ENCODE results near the gene CYP27A1.

Gene CYP27A1

DNA sequence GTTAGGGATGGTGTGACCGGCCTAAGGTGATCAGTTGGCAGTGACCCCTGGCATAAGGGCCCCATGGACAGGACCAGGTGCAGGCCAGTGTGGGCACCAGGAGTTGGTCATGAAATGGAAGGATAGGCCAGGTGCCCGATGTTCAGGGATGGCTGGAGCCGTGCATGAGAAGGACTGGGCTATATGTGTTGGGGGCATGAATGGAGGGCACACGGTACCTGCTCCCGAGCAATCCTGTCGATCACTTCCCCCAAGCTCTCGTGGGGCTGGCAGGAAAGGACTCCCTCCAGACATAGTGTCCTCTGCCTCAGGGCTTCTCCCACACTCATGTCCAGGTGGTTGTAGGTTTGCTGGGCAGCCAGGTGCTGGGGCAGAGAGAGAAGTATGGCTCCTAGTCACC is 42.1 kb downstream of the CYP27A1 start:
- no peaks in the 10 kb centered on the region for H3K9me3 Mint-ChIP-seq

DNA sequence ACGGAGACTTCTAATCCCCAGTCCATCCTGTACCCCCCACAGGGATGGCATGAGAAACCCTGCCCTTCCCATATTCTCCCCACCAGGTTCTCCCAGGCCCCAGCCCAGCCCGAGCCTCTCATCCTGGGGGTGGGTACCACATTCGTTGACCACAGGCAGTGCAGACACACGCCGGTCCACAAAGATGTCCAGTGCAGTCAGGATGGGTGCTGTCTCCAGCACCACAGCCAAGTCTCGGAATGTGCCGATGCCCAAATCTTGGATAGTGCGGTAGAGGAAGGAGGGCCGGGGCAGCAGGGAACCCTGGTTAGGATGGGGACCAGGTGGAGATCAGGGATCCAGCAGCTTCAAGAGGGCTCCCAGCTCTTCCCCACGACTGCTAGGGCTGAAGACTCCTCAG is 44.8 kb downstream of the CYP27A1 start:
- H3K27ac Mint-ChIP-seq = no peak overlapping the region
- no peaks in the 10 kb centered on the region for H3K9me3 Mint-ChIP-seq
- H3K4me3 Mint-ChIP-seq = no peak overlapping the region
- DNase-seq (ENCODE audit: low spot score) = no peak
- H3K36me3 Mint-ChIP-seq (ENCODE audit: low read depth) = no peaks in the 10 kb centered on the region
- H3K4me1 Mint-ChIP-seq (ENCODE audit: low read depth) = no peaks in the 10 kb centered on the region
- peaks cover 5% of the 10 kb centered on the region for H3K27me3 Mint-ChIP-seq (ENCODE audit: low read depth)

More for the DNA sequence above, 42.1 kb downstream of the CYP27A1 start:
- Mint-ChIP-seq H3K27me3 (ENCODE audit: low read depth) (no peaks in the 10 kb centered on the region), H3K36me3 (ENCODE audit: low read depth) (no peaks in the 10 kb centered on the region), H3K4me3 (no peak overlapping the region), H3K27ac (no peak overlapping the region), H3K4me1 (ENCODE audit: low read depth) (no peaks in the 10 kb centered on the region)
- no peak for DNase-seq (ENCODE audit: low spot score)

DNA sequence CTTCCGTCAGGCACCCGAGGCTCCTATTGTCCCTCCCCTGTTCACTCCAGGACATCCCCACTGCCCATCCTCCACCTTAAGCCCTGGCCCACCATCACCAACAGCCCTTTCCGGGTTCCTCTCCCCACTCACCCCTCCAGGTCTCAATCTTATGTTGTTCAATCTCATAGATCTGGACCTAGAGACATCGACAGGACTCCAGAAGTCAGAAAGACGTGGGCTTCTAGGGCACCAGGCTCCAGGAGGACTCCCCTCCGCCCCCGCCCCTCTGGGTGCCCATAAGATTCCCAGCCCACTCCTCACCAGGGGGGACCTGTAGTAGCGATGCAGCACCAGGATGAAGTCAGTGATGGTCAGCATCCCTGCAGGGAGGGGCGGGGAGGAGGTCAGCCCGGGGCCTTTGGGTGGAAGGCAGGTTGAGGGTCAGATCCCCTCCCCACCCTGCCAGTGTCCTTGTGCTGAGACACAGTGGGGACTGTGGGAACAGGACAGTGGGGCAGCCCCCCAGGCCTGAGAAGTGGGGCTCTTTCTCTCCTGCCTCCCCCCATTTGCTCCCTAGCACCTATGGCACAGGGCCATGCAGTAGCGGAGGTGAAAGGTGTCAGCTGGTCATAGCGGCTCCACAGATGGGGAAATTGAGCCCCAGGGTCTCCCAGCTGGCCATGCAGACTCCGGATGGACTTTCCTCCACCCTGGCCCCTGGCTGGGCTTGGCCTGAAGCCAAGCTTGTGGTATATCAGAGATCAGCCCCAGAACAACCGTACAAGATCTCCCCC is 45.9 kb downstream of the CYP27A1 start:
- H3K4me3 Mint-ChIP-seq = no peak overlapping the region
- H3K27me3 Mint-ChIP-seq (ENCODE audit: low read depth) = peaks cover 9% of the 10 kb centered on the region
- H3K4me1 Mint-ChIP-seq (ENCODE audit: low read depth) = no peaks in the 10 kb centered on the region
- H3K9me3 Mint-ChIP-seq = no peaks in the 10 kb centered on the region
- H3K27ac Mint-ChIP-seq = no peak overlapping the region
- no peaks in the 10 kb centered on the region for H3K36me3 Mint-ChIP-seq (ENCODE audit: low read depth)
- no peak for DNase-seq (ENCODE audit: low spot score)

DNA sequence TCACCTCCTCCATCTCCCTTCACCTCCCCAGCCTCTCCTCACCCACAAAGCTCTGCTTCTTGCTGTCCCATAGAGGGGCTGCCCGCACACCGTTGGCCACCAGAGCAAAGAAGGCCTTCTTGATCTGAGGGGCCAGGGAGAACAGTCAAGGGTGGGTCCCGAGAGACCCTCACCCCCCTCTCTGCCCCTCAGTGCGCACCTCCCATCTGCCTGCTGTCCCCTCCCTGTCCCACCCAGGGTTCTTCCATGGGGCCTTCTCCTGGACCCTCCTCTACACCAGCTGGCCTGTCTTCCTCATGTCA is 46.5 kb downstream of the CYP27A1 start:
- no peak overlapping the region for H3K27ac Mint-ChIP-seq
- no peaks in the 10 kb centered on the region for H3K4me1 Mint-ChIP-seq (ENCODE audit: low read depth)
- peaks cover 14% of the 10 kb centered on the region for H3K27me3 Mint-ChIP-seq (ENCODE audit: low read depth)
- no peak overlapping the region for H3K4me3 Mint-ChIP-seq
- DNase-seq (ENCODE audit: low spot score) = no peak
- no peaks in the 10 kb centered on the region for H3K36me3 Mint-ChIP-seq (ENCODE audit: low read depth)
- H3K9me3 Mint-ChIP-seq = no peaks in the 10 kb centered on the region

DNA sequence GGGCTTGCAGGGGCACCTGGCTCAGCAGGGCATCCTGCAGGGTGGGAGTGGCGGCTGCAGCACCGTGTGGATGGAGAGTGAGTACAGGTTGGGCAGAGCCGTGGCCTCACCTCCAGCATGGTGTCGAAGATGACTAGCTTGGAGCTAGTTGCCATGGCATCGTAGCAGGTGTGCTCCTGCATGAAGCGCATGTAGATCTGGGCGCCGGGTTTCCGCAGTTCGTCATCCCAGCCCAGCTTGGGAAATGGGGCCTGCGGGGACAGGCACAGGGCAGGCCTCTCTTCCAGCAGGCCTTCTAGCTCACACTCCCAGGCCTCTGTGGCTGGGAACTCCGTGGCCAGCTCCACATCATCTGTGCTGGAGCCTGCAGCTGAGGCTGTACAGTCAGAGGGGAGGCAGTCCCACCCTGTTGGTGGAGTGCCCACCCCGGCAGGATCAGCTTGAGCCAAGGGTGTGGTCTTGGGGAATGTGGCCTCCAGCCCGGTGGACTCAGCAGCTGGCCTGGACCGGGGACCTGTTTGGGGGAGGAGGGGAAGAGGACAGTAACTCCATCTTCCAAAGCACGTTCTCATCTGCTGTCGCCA is 48.0 kb downstream of the CYP27A1 start:
- peaks cover 18% of the 10 kb centered on the region for H3K27me3 Mint-ChIP-seq (ENCODE audit: low read depth)
- no peaks in the 10 kb centered on the region for H3K4me1 Mint-ChIP-seq (ENCODE audit: low read depth)
- no peak overlapping the region for H3K27ac Mint-ChIP-seq
- no peak for DNase-seq (ENCODE audit: low spot score)
- no peak overlapping the region for H3K4me3 Mint-ChIP-seq
- H3K9me3 Mint-ChIP-seq = no peaks in the 10 kb centered on the region
- H3K36me3 Mint-ChIP-seq (ENCODE audit: low read depth) = no peaks in the 10 kb centered on the region

DNA sequence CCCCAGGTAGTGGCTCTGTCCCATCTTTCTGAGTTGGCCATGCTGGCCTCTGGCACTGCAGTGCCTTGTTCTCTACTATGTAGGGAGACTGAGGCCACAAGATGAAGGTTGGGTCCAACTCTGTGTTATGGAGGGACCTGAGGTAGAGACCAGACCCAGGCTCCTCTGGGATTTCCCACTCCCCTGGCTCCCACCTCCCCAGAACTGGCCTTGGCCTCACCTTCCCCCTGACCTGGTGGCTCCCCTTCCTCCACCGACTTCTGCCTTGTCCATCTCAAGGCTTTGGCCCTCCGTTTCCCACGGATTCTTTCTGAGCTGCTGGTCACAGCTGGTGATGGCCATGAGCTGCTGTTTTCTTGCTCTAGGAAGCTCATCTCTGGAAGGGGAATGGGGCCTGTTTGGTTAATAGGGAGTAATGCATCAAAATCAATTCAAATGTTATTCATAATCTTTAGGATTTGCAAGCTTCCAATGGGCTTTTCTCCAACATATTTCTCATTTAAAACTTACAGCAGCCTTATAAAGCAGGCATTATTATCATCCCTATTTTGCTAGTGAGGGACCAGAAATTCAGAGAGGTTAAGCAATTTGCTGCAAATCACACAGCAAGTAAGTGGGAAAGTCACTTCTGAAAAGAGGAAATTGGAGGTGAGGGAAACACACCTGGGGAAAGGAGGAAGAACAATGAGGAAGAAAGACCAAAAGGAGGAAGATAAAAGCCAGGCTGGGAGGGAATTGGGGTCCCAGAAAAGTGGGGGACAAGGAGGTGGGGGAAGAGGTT is 48.8 kb downstream of the CYP27A1 start:
- H3K27ac Mint-ChIP-seq = no peak overlapping the region
- no peaks in the 10 kb centered on the region for H3K4me1 Mint-ChIP-seq (ENCODE audit: low read depth)
- DNase-seq (ENCODE audit: low spot score) = no peak
- no peaks in the 10 kb centered on the region for H3K9me3 Mint-ChIP-seq
- H3K27me3 Mint-ChIP-seq (ENCODE audit: low read depth) = peaks cover 19% of the 10 kb centered on the region
- no peaks in the 10 kb centered on the region for H3K36me3 Mint-ChIP-seq (ENCODE audit: low read depth)
- no peak overlapping the region for H3K4me3 Mint-ChIP-seq

DNA sequence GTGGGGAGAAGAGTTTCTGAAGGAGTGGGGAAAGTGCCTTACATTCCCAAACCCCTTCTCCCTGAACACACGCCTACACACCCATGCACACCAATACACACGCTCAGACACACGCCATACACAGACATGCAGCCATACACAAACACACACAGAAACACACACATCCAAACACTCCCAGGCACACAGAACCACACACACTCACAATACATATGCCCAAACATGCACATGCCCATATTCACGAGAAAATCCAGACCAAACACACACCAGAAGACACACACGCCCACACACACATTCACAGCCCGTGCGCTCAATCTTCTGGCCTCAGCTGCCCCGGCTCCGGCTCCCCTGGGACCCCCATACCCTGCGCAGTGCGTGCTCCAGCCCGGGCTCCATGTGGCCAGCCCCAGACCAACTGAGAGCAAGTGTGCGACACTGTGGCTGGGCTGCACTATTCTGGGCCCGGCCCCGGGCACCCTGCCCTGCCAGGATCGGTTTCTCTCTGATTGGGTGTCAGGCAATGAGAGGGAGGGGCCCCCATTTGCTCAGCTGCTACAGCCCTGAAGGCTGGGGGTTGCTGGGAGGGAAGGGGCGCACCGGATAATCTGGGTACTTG is 49.5 kb downstream of the CYP27A1 start, which contains the start of gene PRKAG3:
PRKAG3 (minus strand) TSS at position 426 of the 613 bp plus-strand sequence.
- Mint-ChIP-seq H3K4me1 (ENCODE audit: low read depth) (no peaks in the 10 kb centered on the region), H3K4me3 (no peak within 1 kb of the TSS)

DNA sequence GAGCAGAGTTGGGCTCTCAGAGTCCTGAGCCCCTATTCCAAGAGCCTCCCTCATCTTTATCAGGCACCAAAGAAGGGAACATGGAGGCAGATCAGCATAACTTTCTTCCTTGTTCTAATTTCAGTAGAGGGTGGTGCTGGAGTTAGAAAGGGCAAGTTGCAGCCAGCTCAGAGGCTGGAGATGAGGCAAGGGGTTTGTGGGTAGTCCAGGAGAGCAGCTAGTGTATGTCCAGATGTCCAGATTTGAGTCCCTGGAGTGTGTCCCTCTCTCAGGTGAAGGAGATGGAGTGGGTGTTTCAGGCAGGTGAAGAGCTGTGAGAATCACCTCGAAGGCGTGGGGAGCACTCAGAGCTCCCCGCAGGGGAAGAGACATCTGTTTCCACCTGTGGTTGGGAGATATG is 50.1 kb downstream of the CYP27A1 start:
- H3K36me3 Mint-ChIP-seq (ENCODE audit: low read depth) = no peaks in the 10 kb centered on the region

More for the DNA sequence above, 49.5 kb downstream of the CYP27A1 start, which contains the start of gene PRKAG3:
- H3K27ac Mint-ChIP-seq = no peak within 1 kb of the TSS
- no peaks in the 10 kb centered on the region for H3K36me3 Mint-ChIP-seq (ENCODE audit: low read depth)
- no peak for DNase-seq (ENCODE audit: low spot score)
- H3K27me3 Mint-ChIP-seq (ENCODE audit: low read depth) = peaks cover 19% of the 10 kb centered on the region
- H3K9me3 Mint-ChIP-seq = no peaks in the 10 kb centered on the region

DNA sequence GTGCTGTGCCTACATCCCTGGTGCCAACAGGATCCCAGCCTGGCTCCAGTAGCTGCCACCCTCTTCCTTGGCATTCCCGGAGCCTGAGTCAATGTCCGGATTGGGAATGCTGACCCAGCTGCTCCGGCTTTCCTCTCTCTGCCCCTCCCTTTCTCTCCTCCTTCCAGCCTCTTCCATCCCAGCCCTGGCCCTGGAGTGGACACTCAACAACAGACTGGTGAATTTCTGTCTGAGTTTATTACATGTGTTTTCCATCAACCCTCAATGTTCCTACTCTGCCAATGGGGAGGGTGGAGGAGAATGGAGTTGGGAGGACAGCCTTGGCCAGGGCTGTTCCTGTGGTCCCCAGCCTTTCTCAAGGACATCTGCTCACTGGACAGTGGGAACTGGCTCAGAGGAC is 50.6 kb downstream of the CYP27A1 start:
- Mint-ChIP-seq H3K36me3 (ENCODE audit: low read depth) (no peaks in the 10 kb centered on the region), H3K4me3 (no peak overlapping the region), H3K4me1 (ENCODE audit: low read depth) (no peaks in the 10 kb centered on the region), H3K27me3 (ENCODE audit: low read depth) (peaks cover 28% of the 10 kb centered on the region), H3K9me3 (no peaks in the 10 kb centered on the region), H3K27ac (no peak overlapping the region)
- no peak for DNase-seq (ENCODE audit: low spot score)

More for the DNA sequence above, 50.1 kb downstream of the CYP27A1 start:
- Mint-ChIP-seq H3K27me3 (ENCODE audit: low read depth) (peaks cover 23% of the 10 kb centered on the region), H3K4me1 (ENCODE audit: low read depth) (no peaks in the 10 kb centered on the region), H3K27ac (no peak overlapping the region), H3K9me3 (no peaks in the 10 kb centered on the region), H3K4me3 (no peak overlapping the region)
- no peak for DNase-seq (ENCODE audit: low spot score)

DNA sequence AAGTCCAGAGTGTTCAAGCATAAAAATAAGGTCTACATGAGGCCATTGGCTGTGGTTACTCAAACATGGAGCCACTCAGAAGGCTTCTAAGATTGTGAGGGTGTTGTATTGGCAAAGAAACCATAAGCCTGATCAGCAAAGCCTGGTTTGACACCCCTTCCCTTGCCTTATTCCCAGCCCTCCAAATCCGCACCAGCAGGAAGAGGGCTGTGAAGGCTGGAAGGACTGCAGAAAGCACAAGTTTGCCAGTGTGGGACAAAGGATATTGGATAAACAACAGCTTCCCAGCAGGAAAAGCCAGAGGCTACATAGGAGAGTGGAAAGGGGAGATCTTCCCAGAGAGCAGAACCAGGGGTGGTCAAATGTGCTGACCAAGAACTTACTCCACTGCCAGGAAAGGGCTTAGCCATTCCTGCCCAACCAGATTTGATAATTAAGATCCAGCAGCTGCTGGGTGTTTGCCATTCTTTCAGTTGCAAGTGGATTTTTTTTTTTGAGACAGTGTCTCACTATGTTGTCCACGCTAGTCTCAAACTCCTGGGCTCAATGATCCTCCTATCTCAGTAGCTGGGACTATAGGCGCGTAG is 51.2 kb downstream of the CYP27A1 start:
- DNase-seq (ENCODE audit: low spot score) = no peak
- no peak overlapping the region for H3K4me3 Mint-ChIP-seq
- peaks cover 34% of the 10 kb centered on the region for H3K27me3 Mint-ChIP-seq (ENCODE audit: low read depth)
- no peaks in the 10 kb centered on the region for H3K36me3 Mint-ChIP-seq (ENCODE audit: low read depth)
- H3K9me3 Mint-ChIP-seq = peaks cover 4% of the 10 kb centered on the region
- no peak overlapping the region for H3K27ac Mint-ChIP-seq
- no peaks in the 10 kb centered on the region for H3K4me1 Mint-ChIP-seq (ENCODE audit: low read depth)

DNA sequence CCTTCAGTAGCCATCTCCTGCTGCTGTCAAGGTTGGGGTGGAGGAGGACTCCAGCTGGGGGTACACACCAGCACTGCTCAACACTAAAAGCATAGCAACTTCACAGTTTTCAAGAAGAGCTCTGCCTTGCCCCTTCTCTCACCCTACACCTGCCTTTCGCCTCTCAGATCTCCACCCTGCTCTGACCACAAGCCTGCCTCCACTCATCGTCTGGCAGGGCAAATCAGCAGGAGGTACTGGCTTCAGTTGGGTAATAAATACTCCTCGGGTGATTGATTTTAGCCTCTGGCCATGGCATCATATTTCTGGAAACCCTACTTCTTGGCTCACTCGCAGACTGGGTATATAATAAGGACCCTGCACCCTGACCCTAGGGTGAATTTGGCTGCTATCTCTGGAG is 52.7 kb downstream of the CYP27A1 start:
- DNase-seq (ENCODE audit: low spot score) = no peak
- Mint-ChIP-seq H3K27ac (no peak overlapping the region), H3K27me3 (ENCODE audit: low read depth) (peaks cover 44% of the 10 kb centered on the region), H3K4me3 (no peak overlapping the region), H3K36me3 (ENCODE audit: low read depth) (no peaks in the 10 kb centered on the region), H3K4me1 (ENCODE audit: low read depth) (no peaks in the 10 kb centered on the region), H3K9me3 (peaks cover 4% of the 10 kb centered on the region)

DNA sequence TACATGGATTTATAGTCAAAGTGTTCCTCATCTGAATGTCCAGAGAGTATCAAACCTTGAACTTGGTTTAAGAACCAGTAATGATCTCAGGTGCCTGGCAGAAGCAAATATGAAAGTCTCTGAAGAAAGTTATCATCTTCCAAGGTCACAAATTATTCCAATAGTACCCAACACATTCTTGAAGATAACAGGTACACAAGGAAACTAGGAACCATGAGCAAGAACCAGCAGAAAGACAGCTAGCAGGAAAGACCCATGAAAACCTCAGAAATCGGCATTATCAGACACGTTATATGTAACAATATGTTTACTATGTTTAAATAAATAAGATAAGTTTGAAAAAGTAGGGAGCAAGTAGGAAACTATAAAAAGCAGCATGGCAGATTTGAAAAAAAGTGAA is 55.5 kb downstream of the CYP27A1 start:
- Mint-ChIP-seq H3K4me1 (ENCODE audit: low read depth) (no peaks in the 10 kb centered on the region), H3K4me3 (no peak overlapping the region), H3K27ac (no peak overlapping the region), H3K27me3 (ENCODE audit: low read depth) (peaks cover 46% of the 10 kb centered on the region), H3K36me3 (ENCODE audit: low read depth) (no peaks in the 10 kb centered on the region), H3K9me3 (peaks cover 4% of the 10 kb centered on the region)
- DNase-seq (ENCODE audit: low spot score) = no peak

DNA sequence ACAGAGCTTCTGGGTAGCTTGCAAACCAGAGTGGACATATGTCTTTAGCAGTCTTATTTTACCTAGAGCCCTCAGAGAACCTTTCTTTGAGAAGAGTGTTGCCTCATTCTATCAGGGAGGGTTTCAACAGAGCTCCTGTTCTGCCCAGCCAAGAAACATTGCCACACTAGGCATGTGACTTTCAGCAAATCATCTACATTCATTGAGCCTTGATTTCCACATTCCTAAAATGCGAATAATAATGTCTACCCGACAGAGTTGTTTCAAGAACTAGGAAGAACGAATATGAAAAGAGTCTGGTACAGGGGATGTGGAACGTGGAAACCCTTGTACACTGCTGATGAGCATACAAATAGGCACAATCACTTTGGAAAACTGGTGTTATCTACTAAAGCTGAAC is 57.5 kb downstream of the CYP27A1 start:
- H3K36me3 Mint-ChIP-seq (ENCODE audit: low read depth) = no peaks in the 10 kb centered on the region
- no peak overlapping the region for H3K4me3 Mint-ChIP-seq
- peaks cover 38% of the 10 kb centered on the region for H3K27me3 Mint-ChIP-seq (ENCODE audit: low read depth)
- no peak overlapping the region for H3K27ac Mint-ChIP-seq
- no peaks in the 10 kb centered on the region for H3K4me1 Mint-ChIP-seq (ENCODE audit: low read depth)
- peaks cover 7% of the 10 kb centered on the region for H3K9me3 Mint-ChIP-seq
- DNase-seq (ENCODE audit: low spot score) = no peak

DNA sequence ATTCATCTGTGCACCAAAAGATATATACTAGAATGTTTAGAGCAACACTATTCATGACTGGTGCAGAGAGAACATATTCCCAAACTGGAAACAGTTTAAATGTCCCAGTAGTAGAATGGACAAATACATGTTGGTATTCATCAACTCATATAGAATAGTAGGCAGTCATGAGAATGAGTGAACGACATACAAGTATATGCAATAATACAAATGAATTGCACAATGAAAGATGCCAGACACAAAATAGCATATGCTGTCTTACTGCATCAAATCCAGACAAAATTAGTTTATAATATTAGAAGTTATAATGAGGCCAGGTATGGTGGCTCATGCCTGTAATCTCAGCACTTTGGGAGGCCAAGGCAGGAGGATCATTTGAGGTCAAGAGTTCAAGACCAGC is 57.9 kb downstream of the CYP27A1 start:
- Mint-ChIP-seq H3K9me3 (peaks cover 7% of the 10 kb centered on the region), H3K27ac (no peak overlapping the region), H3K4me1 (ENCODE audit: low read depth) (no peaks in the 10 kb centered on the region), H3K36me3 (ENCODE audit: low read depth) (no peaks in the 10 kb centered on the region), H3K4me3 (no peak overlapping the region), H3K27me3 (ENCODE audit: low read depth) (peaks cover 37% of the 10 kb centered on the region)
- DNase-seq (ENCODE audit: low spot score) = no peak

Measured in T-helper 2 cell treated with Interferon-gamma antibody and Interleukin-4, amounts not matched to agents 5 μg/mL and 100 μg/mL, for 36 hours (primary cell).